ENCODE measurements around the gene NUP62.

Gene NUP62

GRCh38 chr19:49864890-49865289 is 64.4 kb downstream of the NUP62 start:
- Histone ChIP-seq H3K4me2 (ENCODE audit: low read length, poor library complexity, severe bottlenecking) (no peak overlapping the region), H3K18ac (ENCODE audit: low read depth in 1 of 2, low read length in 2 of 2) (no peak overlapping the region), H3K27me3 (ENCODE audit: control insufficient read depth in 1 of 2, insufficient read depth in 1 of 2, low read length in 2 of 2) (no peaks in the 10 kb centered on the region), H2AFZ (ENCODE audit: low read depth, low read length) (no peak overlapping the region), H3K14ac (ENCODE audit: low read length in 2 of 2) (no peak overlapping the region), H3K4ac (ENCODE audit: low read depth in 1 of 2, low read length in 2 of 2) (no peak overlapping the region), H3K27ac (ENCODE audit: low read length, poor library complexity, severe bottlenecking) (no peak overlapping the region), H4K8ac (ENCODE audit: low read length) (no peak overlapping the region), H3K9me3 (ENCODE audit: control insufficient read depth, low read length) (no peaks in the 10 kb centered on the region), H2BK5ac (ENCODE audit: low read depth, low read length, poor library complexity, severe bottlenecking) (no peak overlapping the region), H2AK5ac (ENCODE audit: low read length, severe bottlenecking) (no peak overlapping the region), H3K23ac (ENCODE audit: low read length in 2 of 2) (no peak overlapping the region), H2BK15ac (ENCODE audit: low read depth, poor library complexity, severe bottlenecking) (no peak overlapping the region), H2BK120ac (ENCODE audit: low read depth, low read length) (no peak overlapping the region), H4K91ac (ENCODE audit: low read length) (no peak overlapping the region), H2BK12ac (ENCODE audit: low read length in 2 of 2) (no peak overlapping the region), H3K4me3 (ENCODE audit: insufficient read depth in 1 of 2, low read depth in 1 of 2, low read length in 2 of 2) (peak overlapping the region in 1 of 2 experiments; percentile 93), H3K4me1 (ENCODE audit: control insufficient read depth, insufficient read depth, low read depth, low read length) (peaks cover 41% of the 10 kb centered on the region), H3K79me1 (replicated peaks; ENCODE audit: low read length, poor library complexity, severe bottlenecking) (peaks cover 21% of the 10 kb centered on the region), H3K9ac (ENCODE audit: low read length) (no peak overlapping the region), H3K36me3 (ENCODE audit: control insufficient read depth in 1 of 2, insufficient read depth in 2 of 2, low read depth in 1 of 2, low read length in 2 of 2) (peaks cover 40 to 59% of the 10 kb centered on the region in 2 experiments)
- 95% methylated on average over 13 of the region's 13 CpGs for WGBS
- DNase-seq: no peak

GRCh38 chr19:49863935-49864320 is 65.4 kb downstream of the NUP62 start:
- no peak overlapping the region for H4K91ac ChIP-seq (ENCODE audit: low read length)
- no peak overlapping the region for H2AFZ ChIP-seq (ENCODE audit: low read depth, low read length)
- H3K18ac ChIP-seq (ENCODE audit: low read depth in 1 of 2, low read length in 2 of 2): no peak overlapping the region
- DNase-seq: no peak
- no peak overlapping the region for H3K4me3 ChIP-seq (ENCODE audit: insufficient read depth in 1 of 2, low read depth in 1 of 2, low read length in 2 of 2)
- H3K9ac ChIP-seq (ENCODE audit: low read length): no peak overlapping the region
- H2AK5ac ChIP-seq (ENCODE audit: low read length, severe bottlenecking): no peak overlapping the region
- no peak overlapping the region for H4K8ac ChIP-seq (ENCODE audit: low read length)
- H2BK120ac ChIP-seq (ENCODE audit: low read depth, low read length): no peak overlapping the region
- no peaks in the 10 kb centered on the region for H3K9me3 ChIP-seq (ENCODE audit: control insufficient read depth, low read length)
- no peak overlapping the region for H3K4ac ChIP-seq (ENCODE audit: low read depth in 1 of 2, low read length in 2 of 2)
- no peak overlapping the region for H3K14ac ChIP-seq (ENCODE audit: low read length in 2 of 2)
- H3K27ac ChIP-seq (ENCODE audit: low read length, poor library complexity, severe bottlenecking): no peak overlapping the region
- H3K4me2 ChIP-seq (ENCODE audit: low read length, poor library complexity, severe bottlenecking): no peak overlapping the region
- H3K4me1 ChIP-seq (ENCODE audit: control insufficient read depth, insufficient read depth, low read depth, low read length): peaks cover 44% of the 10 kb centered on the region
- no peaks in the 10 kb centered on the region for H3K27me3 ChIP-seq (ENCODE audit: control insufficient read depth in 1 of 2, insufficient read depth in 1 of 2, low read length in 2 of 2)
- peaks cover 21% of the 10 kb centered on the region for H3K79me1 ChIP-seq (replicated peaks; ENCODE audit: low read length, poor library complexity, severe bottlenecking)
- H2BK5ac ChIP-seq (ENCODE audit: low read depth, low read length, poor library complexity, severe bottlenecking): no peak overlapping the region
- H2BK15ac ChIP-seq (ENCODE audit: low read depth, poor library complexity, severe bottlenecking): no peak overlapping the region
- H3K36me3 ChIP-seq (ENCODE audit: control insufficient read depth in 1 of 2, insufficient read depth in 2 of 2, low read depth in 1 of 2, low read length in 2 of 2): peaks cover 45 to 65% of the 10 kb centered on the region in 2 experiments
- no peak overlapping the region for H3K23ac ChIP-seq (ENCODE audit: low read length in 2 of 2)
- WGBS: 97% methylated on average over 17 of the region's 17 CpGs
- no peak overlapping the region for H2BK12ac ChIP-seq (ENCODE audit: low read length in 2 of 2)

- Histone ChIP-seq H3K4me1 (ENCODE audit: control insufficient read depth, insufficient read depth, low read depth, low read length) (peaks cover 48% of the 10 kb centered on the region), H2AK5ac (ENCODE audit: low read length, severe bottlenecking) (peak overlapping the region; percentile 2), H2AFZ (ENCODE audit: low read depth, low read length) (no peak overlapping the region), H3K23ac (ENCODE audit: low read length in 2 of 2) (no peak overlapping the region), H3K4me2 (ENCODE audit: low read length, poor library complexity, severe bottlenecking) (no peak overlapping the region), H3K4me3 (ENCODE audit: insufficient read depth in 1 of 2, low read depth in 1 of 2, low read length in 2 of 2) (no peak overlapping the region), H2BK120ac (ENCODE audit: low read depth, low read length) (no peak overlapping the region), H2BK5ac (ENCODE audit: low read depth, low read length, poor library complexity, severe bottlenecking) (no peak overlapping the region), H3K9me3 (ENCODE audit: control insufficient read depth, low read length) (no peaks in the 10 kb centered on the region), H3K36me3 (ENCODE audit: control insufficient read depth in 1 of 2, insufficient read depth in 2 of 2, low read depth in 1 of 2, low read length in 2 of 2) (peaks cover 50 to 71% of the 10 kb centered on the region in 2 experiments), H4K91ac (ENCODE audit: low read length) (peak overlapping the region; percentile 34), H3K18ac (ENCODE audit: low read depth in 1 of 2, low read length in 2 of 2) (no peak overlapping the region), H3K14ac (ENCODE audit: low read length in 2 of 2) (no peak overlapping the region), H2BK15ac (ENCODE audit: low read depth, poor library complexity, severe bottlenecking) (no peak overlapping the region), H2BK12ac (ENCODE audit: low read length in 2 of 2) (peak overlapping the region in 1 of 2 experiments; percentile 67), H3K79me1 (replicated peaks; ENCODE audit: low read length, poor library complexity, severe bottlenecking) (peaks cover 21% of the 10 kb centered on the region), H4K8ac (ENCODE audit: low read length) (no peak overlapping the region), H3K27ac (ENCODE audit: low read length, poor library complexity, severe bottlenecking) (no peak overlapping the region), H3K9ac (ENCODE audit: low read length) (no peak overlapping the region), H3K27me3 (ENCODE audit: control insufficient read depth in 1 of 2, insufficient read depth in 1 of 2, low read length in 2 of 2) (no peaks in the 10 kb centered on the region), H3K4ac (ENCODE audit: low read depth in 1 of 2, low read length in 2 of 2) (no peak overlapping the region)
- no peak for DNase-seq
- WGBS: 97% methylated on average over 24 of the region's 24 CpGs
These were observed 65.9 kb downstream of the NUP62 start for GRCh38 chr19:49863254-49863934.

- H3K9me3 ChIP-seq (ENCODE audit: control insufficient read depth, low read length): no peaks in the 10 kb centered on the region
- peak overlapping the region; percentile 2 for H2AK5ac ChIP-seq (ENCODE audit: low read length, severe bottlenecking)
- H2BK5ac ChIP-seq (ENCODE audit: low read depth, low read length, poor library complexity, severe bottlenecking): no peak overlapping the region
- H3K4me2 ChIP-seq (ENCODE audit: low read length, poor library complexity, severe bottlenecking): no peak overlapping the region
- no peak overlapping the region for H3K23ac ChIP-seq (ENCODE audit: low read length in 2 of 2)
- H2AFZ ChIP-seq (ENCODE audit: low read depth, low read length): no peak overlapping the region
- H3K36me3 ChIP-seq (ENCODE audit: control insufficient read depth in 1 of 2, insufficient read depth in 2 of 2, low read depth in 1 of 2, low read length in 2 of 2): peaks cover 56 to 78% of the 10 kb centered on the region in 2 experiments
- H3K9ac ChIP-seq (ENCODE audit: low read length): no peak overlapping the region
- H3K27ac ChIP-seq (ENCODE audit: low read length, poor library complexity, severe bottlenecking): no peak overlapping the region
- DNase-seq: peak; percentile 50
- no peak overlapping the region for H2BK12ac ChIP-seq (ENCODE audit: low read length in 2 of 2)
- H4K8ac ChIP-seq (ENCODE audit: low read length): no peak overlapping the region
- H3K14ac ChIP-seq (ENCODE audit: low read length in 2 of 2): no peak overlapping the region
- no peaks in the 10 kb centered on the region for H3K27me3 ChIP-seq (ENCODE audit: control insufficient read depth in 1 of 2, insufficient read depth in 1 of 2, low read length in 2 of 2)
- H3K18ac ChIP-seq (ENCODE audit: low read depth in 1 of 2, low read length in 2 of 2): peak overlapping the region in 1 of 2 experiments; percentile 48
- peaks cover 53% of the 10 kb centered on the region for H3K4me1 ChIP-seq (ENCODE audit: control insufficient read depth, insufficient read depth, low read depth, low read length)
- H3K4ac ChIP-seq (ENCODE audit: low read depth in 1 of 2, low read length in 2 of 2): peak overlapping the region in 1 of 2 experiments; percentile 25
- no peak overlapping the region for H2BK120ac ChIP-seq (ENCODE audit: low read depth, low read length)
- H3K79me1 ChIP-seq (replicated peaks; ENCODE audit: low read length, poor library complexity, severe bottlenecking): peaks cover 21% of the 10 kb centered on the region
- no peak overlapping the region for H3K4me3 ChIP-seq (ENCODE audit: insufficient read depth in 1 of 2, low read depth in 1 of 2, low read length in 2 of 2)
- 79% methylated on average over 49 of the region's 49 CpGs for WGBS
- H2BK15ac ChIP-seq (ENCODE audit: low read depth, poor library complexity, severe bottlenecking): peak overlapping the region; percentile 39
- H4K91ac ChIP-seq (ENCODE audit: low read length): peak overlapping the region; percentile 34
These were observed 66.7 kb downstream of the NUP62 start for GRCh38 chr19:49862391-49863253.

All from mesenchymal stem cell (in vitro differentiated cells and primary cell).